H1 (cell line): ENCODE results near the gene ERI2. TPM values are rescaled to one million over a fixed set of nuclear protein-coding genes. Genes with fewer than 3 reads are reported as not detected.

Experiments
- NANOG ChIP-seq: IDR thresholded peaks from 2 replicates; pipeline ENCODE4 v1.6.1; 2011; ENCODE audit warnings: low read length, low read depth, mild to moderate bottlenecking, inconsistent platforms; ENCODE audit not compliant: insufficient read depth, poor library complexity, severe bottlenecking
- polyA plus RNA-seq, 7 experiments: library from polyadenylated mRNA; depleted of rRNA in 3 of 7; stranded (reverse) in 5 of 7; unstranded in 2 of 7; fragments of >200 nt in 5 of 7; fragments of 200-250 nt in 2 of 7; gene quantifications; 1 replicate in 5 of 7; 2 replicates in 1 of 7; 4 replicates in 1 of 7; pipeline versions ENCODE4 v1.2.1 to v1.2.3, GENCODE V29; 2011 to 2013; ENCODE audit warnings: missing spikeins in 2 of 7, mixed read lengths in 2 of 7
- total RNA-seq: library from RNA; stranded (reverse); fragmentation: NEBNext Ultra II Directional; extraction: Animal tissue kit (Norgen Biotek cat#: 25700); gene quantifications from 2 replicates; pipeline ENCODE4 v1.2.1, GENCODE V29; 2021

The ERI2 gene
- total and polyA plus RNA-seq, 2 of the 8 experiments (the other 6 are each of a cell fraction or from before 2014, with no cell fraction given): 11.0 to 12.6 TPM

- no peak for TF ChIP-seq NANOG
Measured at GRCh38 chr16:20750558-20750957, 55.7 kb downstream of the ERI2 start (continued).
